Choroid plexus epithelial cell (primary cell): ENCODE results near the gene TSPAN31.
A peak's percentile ranks its signal among the peaks of the same experiment; 100 is the strongest.

Experiments
- DNase-seq: peaks from one replicate; pipeline ENCODE4 v3.0.0-alpha.2; 2010; ENCODE audit warnings: low read depth
- H3K4me3 ChIP-seq: 2 replicates; pipeline ENCODE4 v1.5.1; 2011; ENCODE audit warnings: low read depth, mild to moderate bottlenecking, control low read depth, low read length, moderate library complexity
- TF ChIP-seq, protein P1 (sequence below): conservative IDR thresholded peaks from 2 replicates; pipeline ENCODE4 v1.5.1; 2011; ENCODE audit warnings: low read depth, mild to moderate bottlenecking, control low read depth, inconsistent platforms, low read length, moderate library complexity

TSPAN31 gene

DNA sequence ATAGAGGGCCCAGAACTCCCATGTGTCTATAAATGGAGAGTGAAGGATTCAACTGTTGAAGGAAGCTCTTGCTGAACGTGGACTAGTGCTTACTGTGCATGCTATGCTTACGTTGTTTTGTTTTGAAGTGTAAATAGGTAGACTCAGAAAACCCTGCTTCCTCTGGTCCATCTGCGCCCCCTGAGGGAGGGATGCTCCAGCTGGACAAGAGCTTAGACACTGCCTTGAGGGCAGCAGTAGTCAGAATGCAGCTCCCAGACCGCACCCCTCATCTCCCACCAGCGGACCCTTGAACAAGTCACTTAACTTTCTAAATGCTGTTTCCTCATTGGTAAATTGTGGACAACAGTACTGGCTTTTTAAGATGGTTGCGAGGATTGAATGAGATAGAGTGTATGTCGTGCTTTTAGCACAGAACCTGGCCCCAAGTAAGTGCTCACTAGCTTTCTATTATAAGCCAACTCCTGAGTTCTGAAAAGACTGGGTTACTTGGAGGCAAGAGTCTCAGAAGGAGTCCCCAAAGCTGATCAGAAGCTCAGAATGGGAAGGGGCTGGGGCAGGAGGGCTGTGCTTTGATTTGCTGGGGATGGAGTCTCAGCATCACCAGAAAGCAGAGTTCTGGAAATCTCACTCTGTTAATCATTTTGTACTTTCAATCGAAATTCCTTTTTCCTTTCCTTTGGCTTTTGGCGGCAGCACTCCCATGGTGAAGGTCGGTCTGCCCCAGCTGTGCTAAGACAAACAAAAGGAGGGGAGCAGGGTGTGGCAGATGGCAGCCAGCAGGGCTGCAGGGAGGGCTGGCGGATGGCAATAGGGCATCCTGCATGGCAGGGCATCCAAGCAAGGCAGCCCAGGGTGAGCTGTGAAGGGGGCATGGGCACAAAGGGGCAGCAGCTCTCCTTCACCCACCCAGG, 21.9 kb upstream of the TSPAN31 start:
- no peak overlapping the region for H3K4me3 ChIP-seq
- no peak for DNase-seq
- TF ChIP-seq, protein P1, sequence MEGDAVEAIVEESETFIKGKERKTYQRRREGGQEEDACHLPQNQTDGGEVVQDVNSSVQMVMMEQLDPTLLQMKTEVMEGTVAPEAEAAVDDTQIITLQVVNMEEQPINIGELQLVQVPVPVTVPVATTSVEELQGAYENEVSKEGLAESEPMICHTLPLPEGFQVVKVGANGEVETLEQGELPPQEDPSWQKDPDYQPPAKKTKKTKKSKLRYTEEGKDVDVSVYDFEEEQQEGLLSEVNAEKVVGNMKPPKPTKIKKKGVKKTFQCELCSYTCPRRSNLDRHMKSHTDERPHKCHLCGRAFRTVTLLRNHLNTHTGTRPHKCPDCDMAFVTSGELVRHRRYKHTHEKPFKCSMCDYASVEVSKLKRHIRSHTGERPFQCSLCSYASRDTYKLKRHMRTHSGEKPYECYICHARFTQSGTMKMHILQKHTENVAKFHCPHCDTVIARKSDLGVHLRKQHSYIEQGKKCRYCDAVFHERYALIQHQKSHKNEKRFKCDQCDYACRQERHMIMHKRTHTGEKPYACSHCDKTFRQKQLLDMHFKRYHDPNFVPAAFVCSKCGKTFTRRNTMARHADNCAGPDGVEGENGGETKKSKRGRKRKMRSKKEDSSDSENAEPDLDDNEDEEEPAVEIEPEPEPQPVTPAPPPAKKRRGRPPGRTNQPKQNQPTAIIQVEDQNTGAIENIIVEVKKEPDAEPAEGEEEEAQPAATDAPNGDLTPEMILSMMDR, result no peak

DNA sequence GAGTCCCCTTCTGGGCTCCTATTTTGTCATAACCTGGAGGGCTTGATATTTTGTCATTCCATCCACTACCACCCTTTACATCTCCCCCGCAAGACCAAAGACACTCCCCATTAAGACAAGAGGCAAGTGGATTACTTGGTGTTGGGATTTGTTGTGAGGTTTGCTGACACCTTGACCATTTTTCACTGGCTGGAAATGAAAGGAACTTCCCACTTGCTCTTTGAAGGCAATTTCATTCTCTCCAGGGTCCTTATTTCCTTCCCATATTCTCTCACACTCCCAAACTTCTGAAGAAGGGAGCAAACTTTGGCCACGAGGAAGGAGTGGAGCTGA, 21.2 kb upstream of the TSPAN31 start:
- H3K4me3 ChIP-seq, result no peak overlapping the region
- TF ChIP-seq, protein P1, result no peak
- no peak for DNase-seq

DNA sequence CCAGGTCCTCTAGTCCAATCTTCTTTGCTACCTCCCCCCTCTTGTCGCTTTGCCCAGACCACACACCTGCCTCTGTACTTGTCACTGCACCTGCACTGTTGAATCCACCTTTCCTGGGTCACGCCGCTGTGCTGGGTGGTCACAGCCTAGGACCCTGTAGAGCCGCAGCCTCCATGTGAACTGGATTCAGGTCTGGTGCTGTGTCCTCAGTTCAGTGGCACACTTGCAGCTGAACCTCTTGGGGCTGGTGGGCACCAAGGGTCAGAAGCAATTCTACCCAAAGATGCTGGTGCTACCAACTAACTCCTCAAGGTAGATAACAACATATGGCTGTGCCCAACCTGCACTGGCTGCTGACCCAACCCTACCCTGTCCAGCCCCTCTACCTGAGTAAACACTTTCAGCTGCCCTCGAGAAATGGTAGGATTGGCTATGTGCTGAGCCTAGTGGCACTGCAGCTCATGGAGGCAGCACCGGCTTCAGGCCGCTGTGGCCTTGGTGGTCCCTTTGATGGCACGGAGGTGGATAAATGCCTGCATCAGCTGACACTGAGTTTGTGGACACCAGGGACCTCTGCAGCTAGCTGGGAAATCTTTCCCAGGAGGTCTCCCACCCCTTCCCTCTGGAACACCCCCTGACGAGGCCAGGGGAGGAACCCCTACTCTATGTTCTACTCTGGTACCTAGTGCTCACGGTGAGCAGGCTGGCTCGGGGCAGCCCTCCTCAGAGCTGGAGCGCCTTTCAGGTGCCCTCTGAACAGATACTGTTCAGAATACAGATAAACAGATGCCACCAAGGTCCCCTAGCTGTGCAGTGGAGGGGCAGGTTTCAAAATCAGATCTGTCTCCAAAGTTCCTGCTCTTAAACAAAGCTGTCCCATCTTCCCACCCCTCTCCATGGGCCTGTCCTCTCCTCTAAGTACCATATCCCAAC, 20.6 kb upstream of the TSPAN31 start:
- TF ChIP-seq, protein P1, result no peak
- DNase-seq, result no peak
- H3K4me3 ChIP-seq, result no peak overlapping the region

DNA sequence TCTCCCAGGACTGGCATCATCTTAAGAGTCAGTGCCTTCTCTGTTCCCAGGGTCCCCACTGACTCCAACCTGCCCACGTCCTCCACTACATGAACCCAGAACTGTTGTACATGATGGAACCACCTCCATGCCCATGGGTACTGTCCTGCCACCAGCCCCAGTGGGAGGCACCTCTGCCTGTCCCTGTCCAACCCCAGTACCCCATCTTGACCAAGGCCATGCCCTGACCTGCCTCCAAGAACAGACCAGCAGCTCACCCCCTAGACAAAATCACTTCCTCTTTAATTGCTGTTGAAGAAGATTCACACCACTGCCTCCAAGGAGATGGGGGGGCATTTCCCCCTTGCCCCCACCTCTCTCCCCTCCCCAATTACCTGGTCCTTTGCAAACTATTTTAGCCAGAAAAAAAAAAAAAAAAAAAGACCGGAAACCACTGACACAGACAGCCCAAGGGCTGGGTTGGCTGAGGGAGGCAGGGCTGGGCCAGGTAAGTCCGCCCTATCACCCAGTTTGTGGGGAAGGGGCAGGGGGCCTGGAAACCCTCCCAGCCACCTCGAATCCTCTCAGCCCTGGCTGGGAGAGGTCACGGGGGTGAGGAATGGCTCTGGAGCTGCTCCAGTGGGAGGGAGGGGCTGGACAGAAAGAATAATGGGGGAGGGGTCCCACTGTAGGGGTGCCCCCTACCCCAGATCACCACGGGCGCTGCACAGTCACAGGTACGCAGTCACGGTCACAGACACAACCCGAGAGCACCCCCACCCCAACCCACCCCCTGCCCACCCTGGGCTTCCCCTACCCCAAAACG, 19.7 kb upstream of the TSPAN31 start:
- TF ChIP-seq, protein P1, result no peak
- no peak for DNase-seq
- no peak overlapping the region for H3K4me3 ChIP-seq

DNA sequence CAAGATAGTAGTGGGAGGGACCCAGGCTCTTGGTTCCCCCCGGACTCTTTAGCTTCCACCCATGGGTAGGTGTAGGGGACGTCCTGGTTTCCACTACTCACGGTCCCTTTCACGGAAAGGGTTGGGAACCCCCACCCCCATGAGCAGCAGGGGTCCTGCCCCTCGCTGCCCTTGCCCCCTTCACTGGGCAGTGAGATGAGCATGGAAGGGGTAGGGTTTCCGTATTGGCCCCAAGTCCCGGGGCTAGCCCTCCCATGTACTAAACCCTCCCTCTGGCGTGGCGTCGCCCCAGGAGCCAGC, 19.0 kb upstream of the TSPAN31 start:
- TF ChIP-seq, protein P1, result no peak
- H3K4me3 ChIP-seq, result peak overlapping the region; percentile 80
- DNase-seq, result no peak

DNA sequence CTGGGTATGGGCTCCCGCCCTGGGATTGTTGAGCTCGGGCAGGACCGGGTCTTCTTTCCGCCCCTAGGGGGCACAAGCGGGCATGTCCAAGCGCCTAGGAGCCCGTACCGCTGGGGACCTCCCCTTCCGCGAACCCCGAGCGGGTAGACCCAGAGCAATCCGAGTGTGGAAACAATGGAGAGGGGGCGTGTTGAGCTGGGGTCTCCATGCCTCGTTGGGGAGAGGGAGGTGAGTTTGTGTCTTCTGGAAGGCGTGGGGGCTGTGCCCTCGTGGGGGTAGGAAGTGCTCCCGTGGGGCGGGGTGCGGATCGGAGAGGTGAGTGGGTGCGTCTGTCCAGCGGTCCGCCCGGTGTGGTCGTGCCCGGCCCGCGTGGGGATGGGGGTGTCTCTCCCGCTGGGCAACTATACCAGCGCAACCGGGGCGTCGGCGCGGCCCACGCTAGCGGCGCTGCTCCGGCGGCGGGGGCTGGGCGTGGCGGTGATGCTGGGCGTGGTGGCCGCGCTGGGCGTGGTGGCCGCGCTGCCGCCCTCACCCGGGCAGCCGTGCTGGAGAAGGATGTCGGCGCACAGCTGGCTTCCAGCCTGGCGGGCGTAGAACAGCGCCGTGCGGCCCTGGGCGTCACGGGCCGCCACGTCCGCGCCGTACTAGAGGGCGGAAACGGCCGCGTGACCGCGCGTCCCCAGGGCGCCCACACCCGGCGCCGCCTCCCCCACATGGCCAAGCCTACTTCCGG, 18.5 kb upstream of the TSPAN31 start:
- H3K4me3 ChIP-seq, result peak overlapping the region; percentile 80
- peak; percentile 82 for DNase-seq
- TF ChIP-seq, protein P1, result peak; percentile 82
